BLaER1 treated with 17β-estradiol and CSF1 and Interleukin-3, amounts not matched to agents 10 nM and 100 nM (cell line): Measurements from ENCODE around the gene CD7.

Experiments
- H3K27ac ChIP-seq, 11 experiments: shearing (Covaris generic); formaldehyde crosslinking; 2 replicates each; pipeline ENCODE4 v1.8.1; 2022
- H3K27me3 ChIP-seq, 11 experiments: shearing (Covaris generic); formaldehyde crosslinking; 2 replicates each; pipeline ENCODE4 v1.8.1; 2022
- H3K36me3 ChIP-seq, 11 experiments: shearing (Covaris generic); formaldehyde crosslinking; 2 replicates each; pipeline ENCODE4 v1.8.1; 2022
- H3K4me1 ChIP-seq, 10 experiments: shearing (Covaris generic); formaldehyde crosslinking; 2 replicates each; pipeline ENCODE4 v1.8.1; 2022
- H3K4me2 ChIP-seq, 11 experiments: shearing (Covaris generic); formaldehyde crosslinking; 2 replicates each; pipeline ENCODE4 v1.8.1; 2022
- H3K4me3 ChIP-seq, 10 experiments: shearing (Covaris generic); formaldehyde crosslinking; 2 replicates each; pipeline ENCODE4 v1.8.1; 2022
- H3K9ac ChIP-seq, 11 experiments: shearing (Covaris generic); formaldehyde crosslinking; 2 replicates each; pipeline ENCODE4 v1.8.1; 2022
- H3K9me3 ChIP-seq, 11 experiments: shearing (Covaris generic); formaldehyde crosslinking; replicated peaks in 1 of 11; 2 replicates each; pipeline ENCODE4 v1.8.1; 2022
- H4K20me1 ChIP-seq, 11 experiments: shearing (Covaris generic); formaldehyde crosslinking; 2 replicates each; pipeline ENCODE4 v1.8.1; 2022
- Cebpa-rat ChIP-seq, 11 experiments: shearing (Covaris generic); IDR thresholded peaks; 2 replicates each; pipeline ENCODE4 v1.8.1; 2022

Gene CD7

DNA sequence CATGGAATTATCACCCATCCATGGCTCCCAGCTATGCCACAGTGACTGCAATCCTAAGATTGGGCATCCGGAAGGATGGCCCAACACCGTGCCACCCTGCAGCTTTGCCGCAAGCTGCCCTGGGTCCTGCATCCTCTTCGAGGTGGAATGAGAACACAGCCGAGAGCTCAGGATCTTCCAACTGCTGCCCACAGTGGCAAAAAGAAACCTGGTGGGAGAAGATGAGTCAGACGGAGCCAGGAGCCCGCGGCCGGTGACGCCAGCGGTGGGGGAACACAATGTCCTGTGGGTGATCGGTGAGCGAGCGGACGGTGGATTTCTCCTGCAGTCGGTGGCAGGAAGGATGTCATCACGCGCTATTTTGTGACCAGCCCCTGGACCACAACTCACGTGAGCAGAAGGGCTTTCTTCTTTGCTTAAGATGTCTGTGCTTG is 20.1 kb downstream of the CD7 start:
- no peaks in the 10 kb centered on the region for H3K9me3 ChIP-seq
- H3K9ac ChIP-seq: peak overlapping the region; percentile 70 to 84 (median 79)
- H3K27me3 ChIP-seq: peaks cover 0 to 16% (median 3%) of the 10 kb centered on the region in 11 experiments; a peak in 12 of 22 replicates
- H3K4me1 ChIP-seq: peaks cover 72 to 92% (median 86%) of the 10 kb centered on the region in 10 experiments
- no peak for TF ChIP-seq Cebpa-rat (IDR thresholded peaks at IDR 0.05)
- H3K4me2 ChIP-seq: peak overlapping the region; percentile 93 to 100 (median 98)
- no peaks in the 10 kb centered on the region for H3K36me3 ChIP-seq
- peaks cover 0 to 15% (median 7%) of the 10 kb centered on the region in 11 experiments; a peak in 9 of 22 replicates for H4K20me1 ChIP-seq
- H3K4me3 ChIP-seq: peak overlapping the region; percentile 48 to 74 (median 60)
- peak overlapping the region; percentile 73 to 90 (median 87); a peak in 21 of 22 replicates for H3K27ac ChIP-seq

DNA sequence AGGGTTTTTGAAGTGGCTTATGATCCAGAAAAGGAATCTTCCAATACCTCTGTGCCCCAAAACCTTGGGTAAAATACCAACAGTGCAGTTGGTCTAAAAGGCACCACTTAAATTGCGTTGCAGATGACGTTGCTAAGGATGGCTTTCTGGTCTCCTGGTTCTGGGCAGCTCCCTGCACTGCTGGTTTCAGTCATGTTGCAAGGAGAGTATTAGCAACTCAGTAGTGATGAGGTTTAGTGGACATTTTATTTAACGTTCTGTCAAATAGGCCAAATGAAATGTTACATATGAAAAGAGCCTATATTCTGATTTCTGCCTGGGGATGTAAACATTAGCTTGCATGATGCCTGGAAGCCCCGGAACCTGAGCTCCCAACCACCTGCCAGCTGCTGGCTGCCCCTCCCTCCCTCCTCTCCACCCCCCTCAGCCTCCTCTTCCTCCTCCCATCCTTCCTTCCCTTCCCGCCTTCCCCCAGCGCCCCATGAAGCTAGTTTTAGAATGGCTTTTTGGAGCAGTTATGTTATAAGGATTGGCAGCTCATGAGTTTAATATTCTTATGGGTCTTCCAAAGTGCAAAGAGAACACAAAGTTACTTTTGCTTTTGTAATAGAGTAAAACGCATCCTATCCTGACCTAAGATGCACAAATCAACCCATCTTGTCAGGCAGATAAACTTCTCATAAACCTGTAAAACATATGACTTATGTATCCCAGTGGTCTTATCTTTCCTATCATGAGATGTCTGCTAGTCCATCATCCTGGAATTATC is 20.7 kb downstream of the CD7 start:
- H3K27me3 ChIP-seq: peaks cover 0 to 10% (median 0%) of the 10 kb centered on the region in 11 experiments; a peak in 8 of 22 replicates
- peak overlapping the region; percentile 73 to 90 (median 87); a peak in 17 of 22 replicates for H3K27ac ChIP-seq
- no peaks in the 10 kb centered on the region for H3K36me3 ChIP-seq
- H3K4me2 ChIP-seq: peak overlapping the region; percentile 93 to 100 (median 98)
- no peaks in the 10 kb centered on the region for H3K9me3 ChIP-seq
- no peak for TF ChIP-seq Cebpa-rat (IDR thresholded peaks at IDR 0.05)
- H3K4me1 ChIP-seq: peaks cover 72 to 92% (median 85%) of the 10 kb centered on the region in 10 experiments
- peak overlapping the region; percentile 48 to 74 (median 60) for H3K4me3 ChIP-seq
- H4K20me1 ChIP-seq: peaks cover 0 to 9% (median 1%) of the 10 kb centered on the region in 11 experiments; a peak in 7 of 22 replicates
- peak overlapping the region in 10 of 11 experiments; percentile 73 to 84 (median 80); a peak in 19 of 22 replicates for H3K9ac ChIP-seq

DNA sequence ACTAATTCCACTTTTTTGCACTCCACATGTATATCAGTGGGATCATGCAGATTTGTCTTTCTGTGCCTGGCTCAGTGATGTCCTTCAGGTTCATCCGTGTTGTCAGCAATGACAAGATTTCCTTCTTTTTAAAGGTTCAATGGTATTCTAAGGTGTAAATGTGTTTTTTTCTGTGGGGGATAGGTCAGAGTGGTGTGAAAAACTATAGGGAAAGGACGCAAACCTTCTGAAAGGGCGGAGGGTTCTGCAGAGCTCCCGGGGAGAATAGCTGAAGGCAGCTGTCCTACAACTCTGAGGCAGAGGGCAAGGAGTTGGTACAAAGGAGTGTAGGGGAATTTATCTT is 22.0 kb downstream of the CD7 start:
- H3K4me2 ChIP-seq: peak overlapping the region in 7 of 11 experiments; percentile 12 to 100 (median 15); a peak in 7 of 22 replicates
- no peaks in the 10 kb centered on the region for H3K36me3 ChIP-seq
- TF ChIP-seq Cebpa-rat (IDR thresholded peaks at IDR 0.05): no peak
- H3K9me3 ChIP-seq: no peaks in the 10 kb centered on the region
- H3K4me1 ChIP-seq: peaks cover 66 to 86% (median 78%) of the 10 kb centered on the region in 10 experiments
- no peak overlapping the region for H3K4me3 ChIP-seq
- H4K20me1 ChIP-seq: no peaks in the 10 kb centered on the region; a peak in 1 of 22 replicates
- H3K27ac ChIP-seq: no peak overlapping the region
- no peaks in the 10 kb centered on the region for H3K27me3 ChIP-seq
- no peak overlapping the region for H3K9ac ChIP-seq

DNA sequence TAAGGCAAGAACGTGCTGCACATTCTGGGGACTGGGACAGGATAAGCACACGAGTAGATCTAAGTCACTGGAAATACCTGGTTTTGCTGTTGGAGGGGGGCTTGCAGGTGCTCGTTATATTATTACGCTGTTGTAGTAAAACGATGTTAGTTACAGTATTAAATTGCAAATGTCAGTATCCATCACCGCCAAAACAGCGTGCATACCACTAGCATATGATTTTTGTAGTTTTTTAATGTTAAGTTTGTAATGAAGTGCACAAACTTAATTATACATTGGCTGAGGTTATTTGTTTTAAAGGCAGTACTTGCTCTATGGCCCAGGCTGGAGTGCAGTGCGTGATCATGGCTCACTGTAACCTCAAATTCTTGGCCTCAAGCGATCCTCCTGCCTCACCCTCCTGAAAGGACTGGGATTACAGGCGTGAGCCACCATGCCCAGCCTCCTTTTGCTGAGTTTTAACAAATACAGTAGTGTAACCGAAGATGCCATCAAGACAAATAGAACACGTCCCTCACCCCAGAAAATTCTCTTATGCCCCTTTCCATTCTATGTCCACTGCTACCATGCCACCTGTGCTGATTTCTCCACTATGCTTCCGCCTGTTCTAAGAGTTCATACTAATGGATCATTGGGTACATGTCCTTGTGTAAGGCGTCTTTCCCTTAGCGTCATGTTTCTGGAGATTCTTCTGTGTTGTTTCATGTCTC is 23.2 kb downstream of the CD7 start:
- no peaks in the 10 kb centered on the region for H3K27me3 ChIP-seq
- peak overlapping the region in 4 of 11 experiments; percentile 32 to 59 (median 37); a peak in 7 of 22 replicates for H3K9ac ChIP-seq
- H3K36me3 ChIP-seq: no peaks in the 10 kb centered on the region
- H4K20me1 ChIP-seq: no peaks in the 10 kb centered on the region; a peak in 1 of 22 replicates
- H3K4me2 ChIP-seq: peak overlapping the region; percentile 56 to 100 (median 75)
- H3K4me1 ChIP-seq: peaks cover 56 to 86% (median 73%) of the 10 kb centered on the region in 10 experiments
- H3K9me3 ChIP-seq: no peaks in the 10 kb centered on the region
- H3K4me3 ChIP-seq: peak overlapping the region in 4 of 10 experiments; percentile 9 to 56 (median 42); a peak in 4 of 20 replicates
- TF ChIP-seq Cebpa-rat (IDR thresholded peaks at IDR 0.05): no peak
- peak overlapping the region in 4 of 11 experiments; percentile 33 to 56 (median 43); a peak in 2 of 22 replicates for H3K27ac ChIP-seq

DNA sequence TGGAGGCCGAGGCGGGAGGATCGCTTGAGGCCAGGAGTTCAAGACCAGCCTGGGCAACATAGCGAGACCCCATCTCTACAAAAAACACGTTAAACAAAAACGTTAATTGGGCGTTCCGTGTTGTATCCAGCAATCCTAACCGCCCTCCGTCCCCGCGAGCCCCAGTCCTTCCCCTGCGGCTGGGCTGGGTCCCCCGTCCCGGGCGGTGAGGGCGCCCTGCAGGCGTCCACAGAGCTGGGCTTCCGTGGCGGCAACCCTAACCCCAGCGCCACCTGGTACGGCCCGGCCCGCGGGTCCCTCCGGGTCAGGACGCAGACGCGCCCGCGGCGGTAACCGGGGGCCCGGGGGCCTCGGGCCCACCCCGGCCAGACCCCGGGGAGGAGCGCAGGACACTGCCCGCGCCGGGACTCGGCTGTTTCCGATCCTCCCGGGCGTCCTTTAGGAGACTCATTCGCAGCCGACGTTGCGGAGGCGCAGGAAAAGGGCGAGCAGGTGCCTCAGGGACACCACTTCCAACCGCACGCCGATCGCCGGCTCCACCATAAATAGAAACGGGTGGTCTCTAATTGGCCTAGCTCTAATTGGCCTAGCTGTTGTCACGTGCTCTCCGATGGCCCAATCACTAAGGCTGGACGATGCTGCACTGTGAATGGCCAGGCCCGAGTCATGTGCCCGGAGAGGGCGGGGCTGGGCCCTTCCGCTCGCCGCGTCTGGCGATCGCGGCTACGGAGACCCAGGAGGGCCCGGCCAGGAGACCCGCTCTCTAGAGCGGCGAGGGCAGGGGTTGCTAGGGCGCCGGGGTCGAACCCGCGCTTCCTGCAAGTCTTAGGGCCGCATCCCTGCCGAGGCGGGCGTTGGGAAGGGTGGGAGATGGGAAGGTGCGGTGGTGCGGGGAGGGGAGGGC is 24.9 kb downstream of the CD7 start:
- H3K9ac ChIP-seq: peak overlapping the region; percentile 84 to 97 (median 89)
- H3K36me3 ChIP-seq: no peaks in the 10 kb centered on the region
- peak overlapping the region; percentile 87 to 99 (median 97) for H3K4me2 ChIP-seq
- H3K4me1 ChIP-seq: peaks cover 45 to 86% (median 64%) of the 10 kb centered on the region in 10 experiments
- peaks cover 0 to 5% (median 0%) of the 10 kb centered on the region in 11 experiments; a peak in 3 of 22 replicates for H3K9me3 ChIP-seq
- H3K27ac ChIP-seq: peak overlapping the region; percentile 85 to 91 (median 87)
- H4K20me1 ChIP-seq: no peaks in the 10 kb centered on the region
- peak overlapping the region; percentile 69 to 97 (median 84) for H3K4me3 ChIP-seq
- TF ChIP-seq Cebpa-rat (IDR thresholded peaks at IDR 0.05): no peak
- H3K27me3 ChIP-seq: no peaks in the 10 kb centered on the region

DNA sequence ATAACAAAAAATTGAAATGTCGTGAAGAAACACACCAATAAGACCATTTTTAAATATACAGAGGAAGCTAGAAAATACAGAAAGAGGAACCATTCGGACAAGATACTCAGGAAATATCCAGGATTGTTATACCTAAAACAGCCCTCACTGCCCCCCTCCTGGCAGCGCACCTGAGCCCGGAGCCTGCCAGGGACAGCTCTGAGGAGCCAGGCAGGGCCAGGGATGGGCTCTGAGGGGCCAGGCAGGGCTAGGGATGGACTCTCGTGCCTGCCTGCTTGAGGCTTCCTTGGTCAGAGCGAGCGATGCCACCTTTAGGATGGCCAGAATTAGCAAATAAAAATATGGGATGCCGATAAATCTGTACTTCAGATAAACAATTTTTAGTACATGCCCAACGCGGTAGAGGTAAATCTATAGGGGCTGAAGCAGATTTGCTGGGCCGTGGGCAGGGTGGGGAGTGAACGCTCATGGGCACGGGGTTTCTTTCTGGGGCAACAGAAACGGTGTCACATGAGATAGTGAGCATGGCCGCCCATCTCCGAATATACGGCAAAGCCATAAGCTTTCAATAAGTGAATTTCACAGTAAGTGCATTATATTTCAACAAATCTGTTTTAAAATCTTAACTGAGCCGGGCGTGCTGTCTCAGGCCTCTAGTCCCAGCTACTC is 25.7 kb downstream of the CD7 start:
- H3K4me2 ChIP-seq: peak overlapping the region; percentile 87 to 99 (median 97)
- H3K9ac ChIP-seq: peak overlapping the region; percentile 84 to 97 (median 89)
- peak overlapping the region; percentile 69 to 97 (median 84) for H3K4me3 ChIP-seq
- peaks cover 0 to 11% (median 6%) of the 10 kb centered on the region in 11 experiments; a peak in 5 of 22 replicates for H3K9me3 ChIP-seq
- H3K27ac ChIP-seq: peak overlapping the region; percentile 85 to 91 (median 87)
- H3K4me1 ChIP-seq: peaks cover 39 to 86% (median 59%) of the 10 kb centered on the region in 10 experiments
- no peaks in the 10 kb centered on the region for H4K20me1 ChIP-seq
- no peak for TF ChIP-seq Cebpa-rat (IDR thresholded peaks at IDR 0.05)
- H3K36me3 ChIP-seq: no peaks in the 10 kb centered on the region
- no peaks in the 10 kb centered on the region for H3K27me3 ChIP-seq

DNA sequence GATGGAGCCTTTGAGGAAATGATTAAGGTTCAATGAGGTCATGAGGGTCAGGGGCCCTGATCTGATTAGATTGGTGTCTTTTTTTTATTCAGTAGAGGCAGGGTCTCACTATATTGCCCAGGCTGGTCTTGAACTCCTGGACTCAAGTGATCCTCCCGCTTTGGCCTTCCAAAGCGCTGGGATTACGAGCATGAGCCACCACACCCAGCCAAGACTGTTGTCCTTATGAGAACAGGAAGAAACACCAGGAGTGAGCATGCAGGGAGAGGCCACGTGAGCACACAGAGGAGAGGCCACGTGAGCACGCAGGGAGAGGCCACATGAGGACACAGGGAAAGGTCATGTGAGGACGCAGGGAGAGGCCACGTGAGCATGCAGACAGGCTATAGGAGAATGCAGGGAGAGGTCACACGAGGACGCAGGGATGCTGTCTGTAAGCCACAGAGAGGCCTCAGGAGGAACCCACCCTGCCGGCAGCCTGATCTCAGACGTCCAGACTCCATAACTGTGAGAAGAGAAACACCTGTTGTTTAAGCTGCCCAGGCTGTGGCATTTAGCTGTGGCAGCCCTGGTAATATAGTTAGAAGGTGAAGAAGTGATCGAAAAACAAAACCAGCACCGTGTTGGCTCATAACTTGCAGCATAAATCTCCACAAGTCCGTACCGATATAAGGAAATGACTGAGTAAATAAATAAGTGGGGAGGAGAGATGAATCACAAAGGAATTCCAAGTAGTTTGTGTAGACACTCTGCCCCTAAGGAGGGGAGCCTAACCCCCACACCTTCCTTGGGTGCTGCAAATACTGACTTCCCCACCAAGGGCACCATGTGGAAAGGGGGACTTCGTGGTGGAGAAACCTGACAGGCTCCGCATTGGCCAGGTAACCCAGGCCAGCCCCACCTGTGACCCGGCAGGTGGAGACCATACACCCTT is 29.3 kb downstream of the CD7 start:
- Histone ChIP-seq H3K9ac (no peak overlapping the region), H3K27ac (peak overlapping the region in 1 of 11 experiments; percentile 17; a peak in 1 of 22 replicates), H3K4me3 (no peak overlapping the region), H3K27me3 (no peaks in the 10 kb centered on the region), H3K36me3 (no peaks in the 10 kb centered on the region), H3K4me1 (peaks cover 20 to 58% (median 37%) of the 10 kb centered on the region in 10 experiments), H4K20me1 (no peaks in the 10 kb centered on the region), H3K9me3 (peaks cover 0 to 11% (median 6%) of the 10 kb centered on the region in 11 experiments; a peak in 5 of 22 replicates), H3K4me2 (peak overlapping the region in 10 of 11 experiments; percentile 0 to 51 (median 32); a peak in 10 of 22 replicates)
- no peak for TF ChIP-seq Cebpa-rat (IDR thresholded peaks at IDR 0.05)
